ENCODE measurements around the gene TMEM219.

- TF ChIP-seq, protein P1, sequence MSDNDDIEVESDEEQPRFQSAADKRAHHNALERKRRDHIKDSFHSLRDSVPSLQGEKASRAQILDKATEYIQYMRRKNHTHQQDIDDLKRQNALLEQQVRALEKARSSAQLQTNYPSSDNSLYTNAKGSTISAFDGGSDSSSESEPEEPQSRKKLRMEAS (CRISPR knock-in tag; IDR thresholded peaks at IDR 0.05) = no peak
- TF ChIP-seq, protein P2, sequence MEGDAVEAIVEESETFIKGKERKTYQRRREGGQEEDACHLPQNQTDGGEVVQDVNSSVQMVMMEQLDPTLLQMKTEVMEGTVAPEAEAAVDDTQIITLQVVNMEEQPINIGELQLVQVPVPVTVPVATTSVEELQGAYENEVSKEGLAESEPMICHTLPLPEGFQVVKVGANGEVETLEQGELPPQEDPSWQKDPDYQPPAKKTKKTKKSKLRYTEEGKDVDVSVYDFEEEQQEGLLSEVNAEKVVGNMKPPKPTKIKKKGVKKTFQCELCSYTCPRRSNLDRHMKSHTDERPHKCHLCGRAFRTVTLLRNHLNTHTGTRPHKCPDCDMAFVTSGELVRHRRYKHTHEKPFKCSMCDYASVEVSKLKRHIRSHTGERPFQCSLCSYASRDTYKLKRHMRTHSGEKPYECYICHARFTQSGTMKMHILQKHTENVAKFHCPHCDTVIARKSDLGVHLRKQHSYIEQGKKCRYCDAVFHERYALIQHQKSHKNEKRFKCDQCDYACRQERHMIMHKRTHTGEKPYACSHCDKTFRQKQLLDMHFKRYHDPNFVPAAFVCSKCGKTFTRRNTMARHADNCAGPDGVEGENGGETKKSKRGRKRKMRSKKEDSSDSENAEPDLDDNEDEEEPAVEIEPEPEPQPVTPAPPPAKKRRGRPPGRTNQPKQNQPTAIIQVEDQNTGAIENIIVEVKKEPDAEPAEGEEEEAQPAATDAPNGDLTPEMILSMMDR (IDR thresholded peaks at IDR 0.05) = no peak
- TF ChIP-seq PRDM15 (CRISPR knock-in tag; IDR thresholded peaks at IDR 0.05) (no peak), SP1 (CRISPR knock-in tag; conservative IDR thresholded peaks at IDR 0.05) (no peak), ETV6 (CRISPR knock-in tag; IDR thresholded peaks at IDR 0.05) (no peak), GABPB1 (CRISPR knock-in tag; IDR thresholded peaks at IDR 0.05) (no peak), CREM (CRISPR knock-in tag; IDR thresholded peaks at IDR 0.05) (no peak), FOXK1 (CRISPR knock-in tag; IDR thresholded peaks at IDR 0.05) (no peak), KAT7 (CRISPR knock-in tag; IDR thresholded peaks at IDR 0.05; ENCODE audit: borderline replicate concordance) (no peak)
- TF ChIP-seq, protein P3, sequence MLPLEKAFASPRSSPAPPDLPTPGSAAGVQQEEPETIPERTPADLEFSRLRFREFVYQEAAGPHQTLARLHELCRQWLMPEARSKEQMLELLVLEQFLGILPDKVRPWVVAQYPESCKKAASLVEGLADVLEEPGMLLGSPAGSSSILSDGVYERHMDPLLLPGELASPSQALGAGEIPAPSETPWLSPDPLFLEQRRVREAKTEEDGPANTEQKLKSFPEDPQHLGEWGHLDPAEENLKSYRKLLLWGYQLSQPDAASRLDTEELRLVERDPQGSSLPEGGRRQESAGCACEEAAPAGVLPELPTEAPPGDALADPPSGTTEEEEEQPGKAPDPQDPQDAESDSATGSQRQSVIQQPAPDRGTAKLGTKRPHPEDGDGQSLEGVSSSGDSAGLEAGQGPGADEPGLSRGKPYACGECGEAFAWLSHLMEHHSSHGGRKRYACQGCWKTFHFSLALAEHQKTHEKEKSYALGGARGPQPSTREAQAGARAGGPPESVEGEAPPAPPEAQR (CRISPR knock-in tag; IDR thresholded peaks at IDR 0.05) = no peak
- TF ChIP-seq, protein P4, sequence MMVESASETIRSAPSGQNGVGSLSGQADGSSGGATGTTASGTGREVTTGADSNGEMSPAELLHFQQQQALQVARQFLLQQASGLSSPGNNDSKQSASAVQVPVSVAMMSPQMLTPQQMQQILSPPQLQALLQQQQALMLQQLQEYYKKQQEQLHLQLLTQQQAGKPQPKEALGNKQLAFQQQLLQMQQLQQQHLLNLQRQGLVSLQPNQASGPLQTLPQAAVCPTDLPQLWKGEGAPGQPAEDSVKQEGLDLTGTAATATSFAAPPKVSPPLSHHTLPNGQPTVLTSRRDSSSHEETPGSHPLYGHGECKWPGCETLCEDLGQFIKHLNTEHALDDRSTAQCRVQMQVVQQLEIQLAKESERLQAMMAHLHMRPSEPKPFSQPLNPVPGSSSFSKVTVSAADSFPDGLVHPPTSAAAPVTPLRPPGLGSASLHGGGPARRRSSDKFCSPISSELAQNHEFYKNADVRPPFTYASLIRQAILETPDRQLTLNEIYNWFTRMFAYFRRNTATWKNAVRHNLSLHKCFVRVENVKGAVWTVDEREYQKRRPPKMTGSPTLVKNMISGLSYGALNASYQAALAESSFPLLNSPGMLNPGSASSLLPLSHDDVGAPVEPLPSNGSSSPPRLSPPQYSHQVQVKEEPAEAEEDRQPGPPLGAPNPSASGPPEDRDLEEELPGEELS (CRISPR knock-in tag; IDR thresholded peaks at IDR 0.05) = no peak
- TF ChIP-seq, protein P5, sequence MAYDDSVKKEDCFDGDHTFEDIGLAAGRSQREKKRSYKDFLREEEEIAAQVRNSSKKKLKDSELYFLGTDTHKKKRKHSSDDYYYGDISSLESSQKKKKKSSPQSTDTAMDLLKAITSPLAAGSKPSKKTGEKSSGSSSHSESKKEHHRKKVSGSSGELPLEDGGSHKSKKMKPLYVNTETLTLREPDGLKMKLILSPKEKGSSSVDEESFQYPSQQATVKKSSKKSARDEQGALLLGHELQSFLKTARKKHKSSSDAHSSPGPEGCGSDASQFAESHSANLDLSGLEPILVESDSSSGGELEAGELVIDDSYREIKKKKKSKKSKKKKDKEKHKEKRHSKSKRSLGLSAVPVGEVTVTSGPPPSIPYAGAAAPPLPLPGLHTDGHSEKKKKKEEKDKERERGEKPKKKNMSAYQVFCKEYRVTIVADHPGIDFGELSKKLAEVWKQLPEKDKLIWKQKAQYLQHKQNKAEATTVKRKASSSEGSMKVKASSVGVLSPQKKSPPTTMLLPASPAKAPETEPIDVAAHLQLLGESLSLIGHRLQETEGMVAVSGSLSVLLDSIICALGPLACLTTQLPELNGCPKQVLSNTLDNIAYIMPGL (CRISPR knock-in tag; IDR thresholded peaks at IDR 0.05) = no peak
Observed at GRCh38 chr16:29943846-29944799, 17.8 kb upstream of the TMEM219 start.
